Bronchus fibroblast of lung (primary cell): Measurements from ENCODE around the gene AHCYL2. TPM values are rescaled to one million over a fixed set of nuclear protein-coding genes. Genes with fewer than 3 reads are reported as not detected.

Experiments
- total RNA-seq: library from RNA; depleted of rRNA; stranded (reverse); fragments of >200 nt; gene quantifications from 2 replicates; pipeline ENCODE4 v1.2.3, GENCODE V29; 2015

The AHCYL2 gene
- total RNA-seq: 1.9 and 2.4 TPM in 2 replicates

GRCh38 chr7:129224251-129225205, at the start of gene AHCYL2:
AHCYL2 (plus strand) TSS chr7:129225030.

DNA sequence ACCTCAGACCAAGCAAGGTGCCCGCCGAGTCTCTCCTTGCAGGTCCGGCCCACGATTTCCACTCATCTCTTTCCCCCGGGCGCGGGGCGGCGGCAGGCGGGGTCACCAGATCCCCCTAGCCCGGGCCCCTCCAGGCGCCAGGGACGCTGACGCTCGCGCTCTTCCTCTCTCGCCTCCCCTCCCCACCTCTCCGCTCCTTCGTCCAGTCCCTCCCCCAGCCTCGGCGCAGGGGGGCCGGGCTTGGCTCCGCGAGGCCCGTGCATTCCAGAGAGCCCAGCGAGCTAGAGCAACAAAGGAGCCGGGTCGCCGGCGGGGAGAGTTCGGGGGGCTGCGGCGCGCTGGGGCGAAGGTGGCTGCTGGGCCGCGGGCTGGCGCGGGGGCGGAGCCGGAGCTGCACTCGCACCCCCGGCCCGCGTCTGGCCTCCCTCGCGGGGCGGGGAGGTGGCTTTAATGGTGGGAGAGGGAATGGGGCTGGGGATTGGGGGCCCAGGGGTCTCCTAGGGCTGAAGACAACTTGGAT, 36.4 kb upstream of the AHCYL2 start, which contains the start of gene SMO:
Gene SMO, plus strand, starts transcription at position 262 of the 520 bp plus-strand sequence. CDS start 519 bp downstream, outside the sequence.

DNA sequence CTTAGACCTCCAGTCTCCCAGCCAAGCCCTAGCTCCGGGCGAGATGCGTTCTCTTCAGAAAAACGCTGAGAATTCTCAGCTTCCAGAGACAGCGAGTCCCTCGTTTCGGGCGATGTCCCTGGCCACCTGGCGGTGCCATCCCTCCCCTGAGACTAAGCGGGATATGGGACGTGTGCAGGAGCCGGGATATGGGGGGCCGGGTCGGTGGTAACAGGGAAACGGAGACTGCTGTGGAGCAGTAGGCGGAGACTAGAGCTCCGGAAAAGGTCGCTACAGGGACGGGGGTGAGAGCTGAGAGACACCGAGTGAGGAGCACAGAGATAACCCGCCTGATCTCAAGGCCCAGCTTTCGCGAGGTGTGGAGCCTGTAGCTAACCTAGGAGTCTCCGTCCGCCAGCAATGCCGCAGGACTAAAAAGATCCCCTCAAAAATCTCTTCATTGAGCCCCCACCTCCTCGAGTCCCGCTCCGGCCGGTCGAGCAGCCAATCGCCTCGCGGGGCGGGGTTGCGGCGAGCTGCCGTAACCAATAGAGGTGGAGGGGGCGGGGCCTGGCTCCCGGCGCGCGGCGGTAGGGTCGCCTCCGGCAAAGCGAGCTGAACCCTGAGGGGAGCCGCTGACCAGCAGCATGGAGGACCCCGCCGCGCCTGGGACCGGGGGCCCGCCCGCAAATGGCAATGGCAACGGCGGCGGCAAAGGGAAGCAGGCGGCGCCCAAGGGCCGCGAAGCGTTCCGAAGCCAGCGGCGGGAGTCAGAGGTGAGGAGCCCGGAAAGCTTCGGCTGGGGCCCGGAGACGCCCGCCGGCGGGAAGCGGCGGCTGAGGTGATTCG, 209.2 kb downstream of the AHCYL2 start, which contains the start of gene STRIP2:
Gene STRIP2, plus strand, starts transcription at position 586 of the 828 bp plus-strand sequence. Its CDS starts 41 bp downstream, at position 627.

Other genes with a start within 250 kb of the AHCYL2 start
- gene TNPO3, start 169.9 kb upstream of the AHCYL2 start, total RNA-seq: 40.4 and 43.5 TPM in 2 replicates
- 0.30 and 0.67 TPM in 2 replicates for gene TSPAN33, start 80.3 kb upstream of the AHCYL2 start, total RNA-seq
- 17.8 and 18.8 TPM in 2 replicates for gene SMO, start 36.4 kb upstream of the AHCYL2 start, total RNA-seq
- 5.6 and 8.6 TPM in 2 replicates for gene STRIP2, start 209.4 kb downstream of the AHCYL2 start, total RNA-seq